IPS-NIHi11 (cell line): ENCODE data around the gene NF2.

ENCODE experiments used
- DNase-seq: peaks from one replicate; pipeline ENCODE4 v3.0.0; 2012; ENCODE audit warnings: mixed read lengths, low spot score

Gene NF2

DNA sequence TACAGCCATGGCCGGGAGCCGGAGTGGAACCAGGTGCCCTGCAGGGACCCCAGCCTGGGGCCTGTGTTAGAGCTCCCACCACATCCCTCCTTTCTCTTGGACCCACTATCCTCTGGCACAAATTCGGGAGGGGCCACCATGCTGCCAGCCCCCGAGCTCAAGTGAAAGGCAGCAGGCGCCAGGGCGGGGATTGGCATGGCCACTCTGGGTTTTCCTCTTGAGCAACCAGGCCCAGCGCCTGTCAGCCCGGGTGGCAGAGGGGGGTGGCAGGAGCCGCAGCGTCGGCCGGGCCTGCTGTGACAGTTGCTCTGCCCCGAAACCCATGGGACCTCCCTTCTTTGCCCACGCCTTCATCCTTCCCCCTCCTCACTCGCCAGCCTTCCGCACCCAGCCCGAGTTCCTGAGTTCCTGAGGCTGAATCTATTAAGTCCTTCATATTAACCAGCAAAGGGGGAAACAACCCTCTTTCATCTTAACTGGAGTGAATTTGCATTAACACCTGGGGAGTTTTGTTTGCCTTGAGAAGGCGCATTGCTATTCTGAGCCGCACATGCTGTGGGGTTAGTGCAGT is 99.6 kb downstream of the NF2 start:
- DNase-seq = no peak

DNA sequence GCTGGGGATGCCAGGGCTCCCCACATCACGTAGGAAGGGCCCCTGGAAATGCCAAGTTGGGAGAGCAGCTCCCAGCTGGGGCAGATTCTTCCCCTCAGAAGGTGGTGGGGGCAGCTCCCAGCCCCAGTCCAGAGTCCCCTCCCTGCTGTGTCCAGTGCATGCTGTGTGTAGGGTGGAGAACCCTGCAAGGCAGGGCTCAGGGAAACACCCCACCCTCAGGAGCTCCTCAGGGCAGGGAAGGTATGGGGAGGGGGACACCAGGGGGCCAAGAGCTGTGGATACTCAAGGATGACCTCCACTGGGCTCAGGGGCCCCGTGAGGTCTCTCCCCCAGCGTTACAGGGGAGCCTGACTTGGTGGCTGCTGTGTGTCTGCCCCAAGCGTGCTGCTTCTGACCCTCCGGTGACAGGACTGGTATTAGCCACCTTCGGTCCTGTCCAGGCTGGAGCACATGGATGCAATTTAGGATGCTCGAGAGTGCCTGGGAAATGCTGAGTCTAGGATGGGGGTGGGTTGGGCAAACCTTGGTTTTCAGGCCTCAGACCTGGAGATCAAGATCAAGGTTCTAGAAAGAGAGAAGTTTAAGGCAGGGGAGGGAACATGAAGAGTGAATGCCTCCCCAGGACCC is 100.2 kb downstream of the NF2 start:
- DNase-seq = no peak

DNA sequence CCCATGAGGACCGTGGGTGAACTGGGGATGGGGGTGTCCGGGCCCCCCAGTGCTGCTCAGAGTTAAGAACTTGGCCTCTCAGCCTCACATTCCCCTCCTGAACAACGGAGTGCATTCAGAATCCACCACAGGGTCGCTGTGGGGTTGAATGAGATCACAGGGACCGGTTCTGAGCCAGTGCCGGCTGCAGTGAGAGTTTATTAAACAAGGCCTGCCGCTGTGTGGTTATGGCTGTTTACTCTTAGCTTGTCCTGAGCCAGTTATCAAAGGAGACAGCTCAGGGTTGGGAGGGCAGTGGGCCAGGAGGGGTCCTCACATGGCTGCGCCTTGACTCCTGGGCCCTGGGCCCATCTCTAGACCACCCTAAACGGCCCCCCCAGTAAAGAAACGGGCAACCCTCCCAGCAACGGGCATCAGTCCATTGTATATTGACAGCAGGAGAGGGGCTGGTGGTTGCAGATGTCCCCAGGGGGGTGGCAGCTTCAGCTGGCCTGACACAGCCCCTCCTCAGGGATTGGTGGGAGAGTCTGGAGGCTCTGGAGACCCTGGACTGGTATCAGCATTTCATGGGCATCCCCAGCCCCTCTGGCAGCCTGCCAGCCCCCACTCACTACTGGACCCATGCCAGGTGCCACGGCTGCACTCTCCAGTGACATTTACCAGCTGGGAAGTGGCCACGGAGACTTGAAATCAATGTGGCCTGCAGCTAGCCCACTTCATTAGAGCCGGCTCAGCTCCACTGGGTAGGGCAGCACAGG is 101.3 kb downstream of the NF2 start:
- no peak for DNase-seq

DNA sequence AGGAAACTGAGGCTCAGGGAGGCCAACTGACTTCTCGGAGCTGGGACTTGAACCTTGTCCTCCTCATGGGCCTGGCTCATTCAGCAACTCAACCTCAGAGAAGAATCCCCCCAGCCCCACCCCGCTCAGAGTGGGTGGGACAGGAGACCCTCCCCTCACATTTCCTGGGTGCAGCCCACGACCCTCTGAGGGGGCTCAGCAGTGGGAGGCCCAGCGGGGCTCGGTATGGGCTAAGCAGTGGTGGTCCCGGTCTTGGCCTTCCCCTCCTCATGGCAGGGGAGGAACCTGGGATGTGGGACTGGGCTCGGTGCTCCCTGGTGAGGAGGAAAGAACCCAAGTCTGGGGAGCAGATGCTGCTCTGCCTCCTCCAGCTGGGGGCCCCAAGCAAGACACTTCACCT is 102.2 kb downstream of the NF2 start:
- DNase-seq = no peak

DNA sequence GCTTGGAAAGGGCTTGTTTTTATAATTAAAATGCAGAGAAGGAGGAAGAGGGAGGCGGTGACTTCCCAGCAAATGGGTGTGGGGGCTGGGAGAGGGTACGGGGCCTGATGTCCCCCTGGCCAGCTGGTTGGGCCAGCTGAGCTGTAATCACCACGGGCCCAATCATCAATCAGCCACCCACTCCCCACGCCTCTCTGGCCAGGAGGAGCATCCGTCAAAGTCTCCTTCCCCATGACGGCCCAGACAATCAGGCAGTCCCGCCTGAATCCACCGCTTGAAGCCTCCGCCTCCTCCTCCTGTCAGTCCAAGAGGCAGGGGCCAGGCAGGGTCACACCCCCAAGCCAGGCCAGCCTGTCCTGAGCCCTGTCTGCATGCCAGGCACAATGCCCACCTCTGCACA is 103.1 kb downstream of the NF2 start:
- no peak for DNase-seq

DNA sequence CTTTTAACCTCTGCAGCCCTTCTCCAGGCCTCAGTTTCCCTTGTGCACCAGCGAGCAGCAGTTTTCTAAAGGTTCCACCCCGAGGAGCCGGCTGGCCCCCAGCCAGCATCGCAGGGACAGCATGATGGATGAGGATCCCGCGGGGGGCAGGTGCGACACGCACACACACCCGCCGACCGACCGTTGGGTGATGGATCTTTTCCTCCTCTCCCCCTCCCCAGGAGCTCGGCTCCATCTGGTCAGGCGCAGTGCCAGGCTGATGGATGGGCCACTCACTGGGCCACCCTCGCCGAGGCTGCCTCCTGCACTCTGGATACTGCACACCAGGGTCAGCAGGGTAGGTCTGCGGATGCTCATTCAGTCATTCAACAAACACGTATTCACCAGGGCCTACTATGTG is 103.6 kb downstream of the NF2 start:
- no peak for DNase-seq

DNA sequence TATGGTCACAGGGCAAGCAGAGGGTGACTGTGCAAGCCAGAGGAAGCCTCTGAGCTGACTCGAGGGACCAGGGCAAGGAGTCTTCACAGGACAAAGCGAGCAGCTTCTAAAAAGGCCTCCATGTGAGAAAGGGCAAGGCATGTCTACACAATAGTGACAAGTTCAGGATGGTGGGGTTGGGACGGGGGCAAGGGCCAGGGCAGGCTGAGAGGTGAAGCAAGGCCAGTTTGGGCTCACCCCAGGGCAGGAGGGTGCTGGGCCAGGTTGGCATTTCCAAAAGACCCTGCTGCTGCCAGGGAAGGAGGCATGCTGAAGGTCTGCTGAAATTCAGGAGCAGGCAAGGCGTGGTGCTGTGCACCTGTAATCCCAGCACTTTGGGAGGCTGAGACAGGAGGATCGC is 104.0 kb downstream of the NF2 start:
- DNase-seq = no peak

DNA sequence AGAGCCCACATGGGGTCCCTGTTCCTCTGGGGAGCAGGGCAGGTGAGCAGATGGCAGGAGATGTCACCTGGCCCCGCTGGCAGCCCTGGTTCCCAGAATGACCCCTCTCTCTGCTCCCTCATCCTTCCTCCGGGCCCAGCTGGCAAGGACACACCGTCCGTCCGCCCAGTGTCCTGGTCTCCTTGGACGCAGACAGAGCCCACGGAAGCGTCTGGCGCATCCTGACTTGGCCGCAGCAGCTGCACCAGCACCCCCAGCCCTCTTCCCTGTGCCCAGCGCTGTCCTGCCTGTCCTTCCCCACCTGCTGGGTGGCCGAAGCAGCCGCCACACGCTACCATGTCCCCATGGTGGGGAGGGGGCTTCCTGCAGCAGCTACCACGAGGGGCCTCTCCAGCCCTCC is 106.8 kb downstream of the NF2 start:
- no peak for DNase-seq

DNA sequence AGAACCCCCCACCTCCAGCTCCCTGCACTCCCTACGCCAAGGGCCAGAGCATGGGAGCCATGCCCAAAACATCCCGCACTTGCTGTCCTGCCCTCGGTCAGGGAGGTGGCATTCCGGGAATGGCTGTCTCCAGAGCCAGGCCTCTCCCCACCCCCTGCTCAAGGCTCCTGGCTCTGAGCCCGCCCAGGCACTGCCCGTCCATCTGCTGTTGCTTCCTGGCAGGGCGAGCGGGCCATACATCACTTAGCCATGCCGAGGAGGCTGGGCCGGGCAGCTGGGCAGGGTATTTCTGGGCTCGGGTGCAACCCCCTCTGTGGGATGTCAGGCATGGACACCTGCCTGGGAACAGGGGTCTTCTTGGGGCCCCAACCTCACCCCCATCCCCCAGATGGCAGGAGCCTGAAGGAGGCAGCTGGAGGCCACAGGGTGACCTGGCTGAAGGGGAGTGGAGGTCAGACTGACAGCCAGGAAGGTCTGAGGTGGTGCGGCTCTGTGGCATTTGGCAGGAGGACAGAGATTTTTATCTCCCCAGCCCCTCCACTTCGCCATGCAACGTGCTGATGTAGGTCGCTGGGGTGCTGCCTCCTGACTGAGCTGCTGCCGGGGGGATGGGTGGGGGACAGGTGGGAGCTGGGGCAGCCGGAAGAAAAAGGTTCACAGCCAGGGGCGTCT is 107.6 kb downstream of the NF2 start:
- DNase-seq = no peak

DNA sequence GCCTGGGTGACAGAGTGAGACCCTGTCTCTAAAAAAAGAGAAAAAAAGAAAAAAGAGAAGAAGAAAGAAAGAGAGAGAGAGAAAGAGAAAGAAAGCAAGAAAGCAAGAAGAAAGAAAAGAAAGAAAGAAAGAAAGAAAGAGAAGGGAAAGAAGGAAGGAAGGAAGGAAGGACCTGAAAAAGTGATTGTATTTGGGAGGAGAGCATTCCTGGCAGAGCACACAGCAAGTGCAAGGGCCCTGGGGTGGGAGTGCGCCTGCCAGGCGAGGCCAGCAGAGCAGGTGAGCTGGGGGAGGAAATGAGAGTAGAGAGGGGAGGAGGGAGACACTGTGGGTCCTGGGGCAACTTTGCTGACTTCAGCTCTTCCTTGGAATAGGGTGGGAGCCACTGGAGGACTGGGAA is 108.7 kb downstream of the NF2 start:
- no peak for DNase-seq

DNA sequence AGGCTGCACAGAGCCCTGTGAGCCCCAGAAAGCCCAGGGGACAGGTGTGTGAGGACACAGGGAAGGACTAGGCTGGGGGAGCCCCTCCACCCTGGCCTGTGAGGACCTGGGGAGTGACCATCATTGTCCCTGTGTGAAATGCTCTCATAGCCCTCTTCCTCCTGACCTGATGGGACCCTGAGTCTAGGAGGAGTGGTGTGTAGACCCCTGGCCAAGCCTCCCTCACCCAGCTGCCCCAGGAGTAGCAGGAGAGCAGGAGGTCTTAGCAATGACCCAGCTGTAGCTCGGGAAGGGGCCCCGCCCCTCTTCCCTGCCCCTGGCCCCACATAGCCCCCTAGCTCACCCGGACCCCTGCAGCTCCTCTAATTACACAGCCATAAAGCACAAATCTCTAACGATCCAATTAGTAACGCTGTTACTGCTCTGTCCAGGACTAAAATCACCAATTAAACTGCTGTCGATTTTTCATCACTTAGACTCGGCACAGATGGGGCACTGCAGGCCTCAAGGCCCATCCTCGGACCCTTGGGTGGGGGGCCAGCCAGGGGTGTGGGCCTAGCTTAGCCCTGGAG is 109.8 kb downstream of the NF2 start:
- DNase-seq = no peak

DNA sequence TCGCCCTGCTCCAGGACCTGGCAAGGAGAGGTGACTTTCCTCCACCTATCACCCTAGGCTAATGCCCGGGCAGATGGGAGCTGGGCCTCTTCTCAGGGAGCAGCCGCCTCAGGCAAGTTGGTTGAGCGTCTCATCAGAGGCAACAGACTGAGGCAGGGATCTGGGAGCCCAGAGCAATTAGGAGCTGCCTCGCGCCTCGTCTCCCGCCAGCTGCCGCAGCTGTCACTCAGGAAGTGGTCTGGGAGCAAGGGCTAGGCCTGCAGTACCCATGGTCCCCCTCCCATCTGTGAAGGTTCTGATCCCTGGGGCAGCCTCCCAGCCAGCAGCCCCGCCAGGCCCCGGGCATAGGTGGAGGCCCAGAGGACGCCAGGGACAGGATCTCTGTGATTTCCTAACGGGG is 111.8 kb downstream of the NF2 start:
- DNase-seq = no peak

DNA sequence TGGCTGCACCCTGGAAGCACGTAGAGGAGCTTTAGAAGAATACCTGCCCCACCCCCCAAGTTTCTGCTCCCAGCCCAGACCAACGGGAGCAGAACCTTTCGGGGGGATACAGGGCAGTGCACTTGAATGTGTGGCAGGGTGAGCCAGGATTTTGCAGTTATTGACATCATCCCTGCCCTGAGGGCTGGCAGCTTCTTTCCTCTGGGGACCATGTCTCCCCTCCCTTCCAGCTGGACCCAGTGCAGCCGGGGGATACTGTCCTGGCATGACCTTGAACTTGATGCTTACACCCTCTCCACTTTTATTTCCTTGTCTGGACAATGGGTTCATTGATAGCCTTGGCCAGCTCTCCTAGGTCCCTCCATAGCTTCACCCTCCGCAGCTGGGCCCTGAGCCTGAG is 112.3 kb downstream of the NF2 start:
- DNase-seq = no peak

DNA sequence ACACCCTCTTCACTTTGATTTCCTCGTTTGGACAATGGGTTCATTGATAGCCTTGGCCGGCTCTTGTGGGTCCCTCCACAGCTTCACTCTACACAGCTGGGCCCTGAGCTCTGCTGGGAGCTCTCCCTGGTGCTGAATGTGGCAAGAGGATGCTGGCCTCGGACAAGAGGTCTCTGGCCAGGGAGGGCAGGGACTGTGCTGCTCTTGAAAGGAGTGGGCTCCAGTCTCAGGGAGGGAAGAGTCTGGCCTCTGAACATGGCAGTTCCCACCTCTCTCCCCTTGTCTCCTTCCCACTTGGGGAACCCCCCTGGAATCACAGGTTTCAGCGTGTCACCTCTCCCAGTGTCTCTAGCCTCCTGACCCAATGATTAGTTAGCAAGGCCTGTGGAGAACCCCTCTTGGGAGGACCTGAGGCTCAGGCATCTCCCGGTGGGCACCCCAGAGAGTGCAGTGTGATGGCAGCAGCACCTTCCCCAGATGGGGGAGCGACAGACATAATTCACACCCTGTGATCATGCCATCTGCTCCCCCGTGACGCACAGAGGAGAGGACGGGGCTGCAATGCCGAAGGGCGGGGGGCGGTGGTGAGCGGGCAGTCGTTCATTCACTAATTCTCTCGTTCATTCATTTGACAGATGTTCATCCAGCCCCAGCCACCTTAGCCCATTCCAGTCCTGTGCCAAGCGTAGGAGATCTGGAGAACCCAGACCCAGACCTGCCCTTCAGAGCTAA is 113.5 kb downstream of the NF2 start:
- peak; percentile 89 for DNase-seq

DNA sequence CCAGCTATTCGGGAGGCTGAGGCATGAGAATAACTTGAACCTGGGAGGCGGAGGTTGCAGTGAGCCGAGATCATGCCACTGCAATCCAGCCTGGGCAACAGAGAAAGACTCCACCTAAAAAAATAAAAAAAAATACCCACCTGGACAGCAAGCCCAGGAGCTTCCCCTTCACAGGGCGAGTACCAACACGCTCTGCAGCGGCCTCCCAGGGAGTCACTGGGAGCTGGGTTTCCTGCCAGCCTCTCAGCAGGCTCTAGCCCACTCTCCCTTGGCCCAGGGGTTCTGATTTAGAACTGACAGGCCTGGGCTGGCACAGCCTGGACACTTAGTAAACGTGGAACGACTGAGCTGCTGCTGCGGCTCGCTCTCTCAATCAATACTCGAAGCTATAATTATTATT is 114.4 kb downstream of the NF2 start:
- no peak for DNase-seq

DNA sequence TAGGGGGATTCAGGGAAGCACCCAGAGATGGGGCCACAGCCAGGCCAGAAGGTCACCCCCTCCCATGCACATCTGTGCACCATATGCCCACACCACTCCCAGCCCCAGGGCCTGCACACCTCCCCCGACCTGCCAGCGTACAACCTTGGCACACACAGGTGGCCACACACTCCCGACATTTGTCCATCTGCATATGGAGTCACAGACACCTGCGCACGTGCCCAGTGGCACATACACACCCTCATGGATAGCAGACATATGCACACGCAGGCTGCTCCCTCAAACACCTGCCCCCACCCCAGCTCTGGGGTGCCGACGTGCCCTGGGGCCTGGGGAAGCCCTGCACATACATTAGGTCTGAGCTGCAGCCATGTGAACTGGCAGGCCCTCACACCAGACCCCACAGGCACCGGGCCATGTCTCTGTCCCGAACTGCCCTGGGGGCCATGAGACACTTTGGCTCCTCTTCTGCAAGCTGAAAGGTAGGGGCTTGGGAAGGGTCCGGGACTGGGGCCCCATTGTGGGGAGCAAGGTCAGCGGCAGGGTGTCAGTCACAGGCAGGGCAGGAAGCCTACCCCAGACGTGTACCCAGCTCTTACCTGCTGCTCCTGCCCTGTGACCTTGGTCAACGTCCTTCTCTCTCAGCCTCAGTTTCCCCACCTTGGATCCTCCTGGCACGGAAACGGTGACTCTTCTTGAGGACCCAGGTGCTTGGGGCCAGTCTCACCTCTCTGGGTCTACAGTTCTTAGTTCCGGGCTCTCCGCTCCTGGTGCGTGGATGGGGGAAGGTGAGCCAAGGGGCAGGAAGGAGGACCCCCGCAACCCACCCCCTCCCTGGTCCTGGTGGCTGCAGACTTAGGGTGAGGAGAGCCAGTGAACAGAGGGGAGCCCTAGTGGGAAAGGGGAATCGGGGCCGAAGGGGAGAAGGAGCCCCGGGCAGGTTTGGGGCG is 115.8 kb downstream of the NF2 start:
- no peak for DNase-seq

DNA sequence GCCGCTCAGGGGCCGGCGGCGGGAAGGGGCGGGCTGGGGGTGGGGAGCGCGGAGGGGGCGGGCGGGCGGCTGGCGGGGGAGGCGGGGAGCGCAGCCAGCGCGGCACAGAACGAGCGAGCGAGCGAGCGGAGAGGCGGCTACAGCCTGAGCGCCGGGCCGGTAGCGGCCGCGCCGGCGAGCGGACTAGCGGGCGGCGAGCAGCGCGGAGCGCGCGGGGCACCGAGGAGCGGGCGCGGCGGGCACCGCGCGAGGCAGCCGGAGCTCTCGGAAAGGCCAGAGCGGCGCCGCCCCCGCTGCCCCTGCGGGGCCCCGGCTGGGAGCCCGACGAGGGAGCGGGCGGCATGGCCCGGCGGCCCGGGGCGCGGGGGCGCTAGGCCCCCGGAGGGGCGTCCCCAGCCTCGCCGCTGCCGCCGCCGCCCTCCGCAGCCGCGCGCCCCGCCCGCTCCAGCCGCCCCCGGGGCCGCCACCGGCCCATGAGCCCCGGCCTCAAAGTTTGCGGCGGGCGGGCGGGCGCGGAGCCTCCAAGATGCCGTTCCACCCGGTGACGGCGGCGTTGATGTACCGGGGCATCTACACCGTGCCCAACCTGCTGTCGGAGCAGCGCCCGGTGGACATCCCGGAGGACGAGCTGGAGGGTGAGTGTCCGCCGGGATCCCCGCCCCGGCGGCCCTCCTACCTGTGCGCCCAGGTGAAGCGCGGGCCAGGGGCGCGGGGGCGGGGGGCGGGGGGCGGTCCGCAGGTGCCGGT is 116.6 kb downstream of the NF2 start, which contains the start of gene CABP7:
CABP7 (plus strand) TSS at position 105 of the 747 bp plus-strand sequence; CDS start at position 527, 422 bp downstream.
- peak; percentile 68 for DNase-seq

DNA sequence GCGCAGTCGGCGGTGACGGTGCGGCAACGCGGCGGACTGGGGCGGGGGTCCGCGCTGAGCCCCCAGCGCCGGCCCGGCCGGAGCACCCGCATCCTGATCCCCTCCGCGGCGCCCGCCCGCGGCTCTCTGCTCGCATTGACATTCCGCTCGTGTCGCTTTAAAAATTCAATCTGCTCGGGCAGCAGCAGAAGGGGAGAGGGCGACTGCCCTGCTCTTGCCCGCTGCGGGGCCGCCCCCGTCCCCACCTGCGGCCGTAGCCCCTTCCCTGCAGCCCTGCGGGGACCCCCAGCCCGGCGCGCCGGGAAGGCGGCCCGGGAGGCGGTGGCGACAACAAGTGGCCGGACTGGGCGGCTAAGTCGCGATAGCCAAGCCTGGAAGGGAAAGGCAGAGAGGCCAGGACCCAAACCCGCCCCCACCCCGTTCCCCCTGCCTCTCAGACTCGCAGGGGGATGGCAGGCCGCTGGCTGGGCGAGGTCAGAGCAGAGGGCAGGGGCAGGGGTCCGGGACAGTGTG is 117.4 kb downstream of the NF2 start:
- DNase-seq = no peak

DNA sequence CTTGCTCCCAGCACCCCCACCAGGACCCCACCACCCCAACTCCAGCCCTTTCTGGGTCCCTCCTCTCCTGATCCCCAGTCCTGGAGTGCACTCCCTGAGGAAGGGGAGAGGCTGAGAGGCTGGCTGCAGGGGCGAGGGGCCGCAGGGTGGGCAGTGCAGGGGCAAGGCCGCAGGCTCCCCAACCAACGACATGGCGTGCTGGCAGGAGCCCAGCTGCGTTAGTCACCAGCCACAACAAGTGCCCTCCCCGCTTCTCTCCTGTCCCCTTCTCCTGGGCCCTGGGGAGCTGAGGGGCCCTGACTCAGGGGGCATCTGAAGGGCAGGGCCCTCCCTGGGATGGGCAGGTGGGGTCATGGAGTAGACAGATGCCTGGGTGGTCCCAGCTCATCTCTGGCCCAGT is 118.7 kb downstream of the NF2 start:
- DNase-seq = no peak

DNA sequence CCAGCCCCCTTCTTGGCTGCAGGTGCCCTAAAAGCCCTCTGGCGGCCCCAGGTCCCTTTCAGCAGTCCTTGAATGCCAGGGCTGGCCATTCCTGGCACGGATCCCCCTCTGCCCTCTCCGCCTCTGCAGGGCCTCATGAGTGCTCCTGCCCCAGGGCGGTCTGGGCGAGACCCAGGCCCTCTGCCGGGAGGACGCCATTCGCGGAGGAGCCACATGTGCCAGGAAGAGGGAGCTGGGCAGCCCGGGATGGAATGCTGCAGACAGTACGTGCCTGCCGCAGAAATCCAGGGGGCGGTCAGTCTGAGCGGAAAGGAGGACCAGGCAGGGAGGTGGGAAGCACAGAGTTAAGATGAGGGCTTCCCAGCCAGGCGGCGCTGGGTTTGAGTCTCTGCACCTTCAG is 119.2 kb downstream of the NF2 start:
- no peak for DNase-seq
